ENCODE measurements around the gene NOX5.

DNA sequence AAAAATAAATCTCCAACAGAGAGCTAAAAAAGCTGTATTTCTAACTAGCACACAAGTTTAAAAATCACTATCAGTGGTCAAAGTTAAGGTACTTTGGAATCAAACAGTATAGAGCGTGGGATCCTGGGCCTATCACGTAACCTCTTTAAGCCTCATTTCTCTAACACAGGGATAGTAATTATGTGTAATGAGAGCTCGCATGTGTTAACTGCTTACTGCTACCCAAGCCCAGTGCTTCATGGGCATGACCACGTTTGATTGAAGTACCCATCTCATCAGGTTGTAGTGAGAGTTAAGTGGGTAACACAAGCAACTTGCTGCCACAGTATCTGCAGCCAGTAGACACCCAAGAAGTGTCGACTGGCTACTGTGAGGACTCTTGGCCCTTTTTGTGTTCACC, 28.2 kb upstream of the NOX5 start:
- TF ChIP-seq RARB (CRISPR knock-in tag; IDR thresholded peaks at IDR 0.05) (no peak), RFX5 (IDR thresholded peaks at IDR 0.05) (no peak), CTCF (IDR thresholded peaks at IDR 0.05) (no peak), EP300 (IDR thresholded peaks at IDR 0.05) (no peak), BHLHE40 (IDR thresholded peaks at IDR 0.05; ENCODE audit: low read depth, low read length) (no peak), HEYL (CRISPR knock-in tag; IDR thresholded peaks at IDR 0.05) (no peak), POLR2A (IDR thresholded peaks at IDR 0.05; ENCODE audit: low read length) (no peak), NR3C1 (IDR thresholded peaks at IDR 0.05) (no peak)
- TF ChIP-seq, protein P1, sequence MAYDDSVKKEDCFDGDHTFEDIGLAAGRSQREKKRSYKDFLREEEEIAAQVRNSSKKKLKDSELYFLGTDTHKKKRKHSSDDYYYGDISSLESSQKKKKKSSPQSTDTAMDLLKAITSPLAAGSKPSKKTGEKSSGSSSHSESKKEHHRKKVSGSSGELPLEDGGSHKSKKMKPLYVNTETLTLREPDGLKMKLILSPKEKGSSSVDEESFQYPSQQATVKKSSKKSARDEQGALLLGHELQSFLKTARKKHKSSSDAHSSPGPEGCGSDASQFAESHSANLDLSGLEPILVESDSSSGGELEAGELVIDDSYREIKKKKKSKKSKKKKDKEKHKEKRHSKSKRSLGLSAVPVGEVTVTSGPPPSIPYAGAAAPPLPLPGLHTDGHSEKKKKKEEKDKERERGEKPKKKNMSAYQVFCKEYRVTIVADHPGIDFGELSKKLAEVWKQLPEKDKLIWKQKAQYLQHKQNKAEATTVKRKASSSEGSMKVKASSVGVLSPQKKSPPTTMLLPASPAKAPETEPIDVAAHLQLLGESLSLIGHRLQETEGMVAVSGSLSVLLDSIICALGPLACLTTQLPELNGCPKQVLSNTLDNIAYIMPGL (CRISPR knock-in tag; IDR thresholded peaks at IDR 0.05; ENCODE audit: borderline replicate concordance) = no peak
- TF ChIP-seq, protein P2, sequence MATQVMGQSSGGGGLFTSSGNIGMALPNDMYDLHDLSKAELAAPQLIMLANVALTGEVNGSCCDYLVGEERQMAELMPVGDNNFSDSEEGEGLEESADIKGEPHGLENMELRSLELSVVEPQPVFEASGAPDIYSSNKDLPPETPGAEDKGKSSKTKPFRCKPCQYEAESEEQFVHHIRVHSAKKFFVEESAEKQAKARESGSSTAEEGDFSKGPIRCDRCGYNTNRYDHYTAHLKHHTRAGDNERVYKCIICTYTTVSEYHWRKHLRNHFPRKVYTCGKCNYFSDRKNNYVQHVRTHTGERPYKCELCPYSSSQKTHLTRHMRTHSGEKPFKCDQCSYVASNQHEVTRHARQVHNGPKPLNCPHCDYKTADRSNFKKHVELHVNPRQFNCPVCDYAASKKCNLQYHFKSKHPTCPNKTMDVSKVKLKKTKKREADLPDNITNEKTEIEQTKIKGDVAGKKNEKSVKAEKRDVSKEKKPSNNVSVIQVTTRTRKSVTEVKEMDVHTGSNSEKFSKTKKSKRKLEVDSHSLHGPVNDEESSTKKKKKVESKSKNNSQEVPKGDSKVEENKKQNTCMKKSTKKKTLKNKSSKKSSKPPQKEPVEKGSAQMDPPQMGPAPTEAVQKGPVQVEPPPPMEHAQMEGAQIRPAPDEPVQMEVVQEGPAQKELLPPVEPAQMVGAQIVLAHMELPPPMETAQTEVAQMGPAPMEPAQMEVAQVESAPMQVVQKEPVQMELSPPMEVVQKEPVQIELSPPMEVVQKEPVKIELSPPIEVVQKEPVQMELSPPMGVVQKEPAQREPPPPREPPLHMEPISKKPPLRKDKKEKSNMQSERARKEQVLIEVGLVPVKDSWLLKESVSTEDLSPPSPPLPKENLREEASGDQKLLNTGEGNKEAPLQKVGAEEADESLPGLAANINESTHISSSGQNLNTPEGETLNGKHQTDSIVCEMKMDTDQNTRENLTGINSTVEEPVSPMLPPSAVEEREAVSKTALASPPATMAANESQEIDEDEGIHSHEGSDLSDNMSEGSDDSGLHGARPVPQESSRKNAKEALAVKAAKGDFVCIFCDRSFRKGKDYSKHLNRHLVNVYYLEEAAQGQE (IDR thresholded peaks at IDR 0.05) = no peak

All from A549 (cell line).